MCF 10A (cell line): ENCODE data around the gene SPDYE16. TPM values are rescaled to one million over a fixed set of nuclear protein-coding genes. Genes with fewer than 3 reads are reported as not detected.
"Not testable (repeated sequence)": the region's sequence is repeated elsewhere in the genome, so short reads cannot be mapped to it uniquely, and the experiment has no call there.

Experiments used
- BruUV-seq: library from RNA; stranded (reverse); fragments of 400-500 nt; replicated peaks from 2 replicates; lab custom pipeline; 2021; lab: Mats Ljungman, UMichigan
- CTCF ChIA-PET: fragments of 300-600 bp; sonication (Branson Sonifier 250); formaldehyde crosslinking; extraction: SDS; loops from one replicate; lab custom pipeline; 2021; ENCODE audit warnings: antibody characterized with exemption, inconsistent platforms; lab: Yijun Ruan, JAX
- POLR2A ChIA-PET: fragments of 300-600, 350-650 bp; sonication (Branson Sonifier 250); formaldehyde crosslinking; extraction: SDS; loops from one replicate; lab custom pipeline; 2020; ENCODE audit warnings: antibody characterized with exemption, inconsistent platforms; lab: Yijun Ruan, JAX
- DNase-seq: peaks from one replicate; pipeline ENCODE4 v3.0.0-alpha.2; 2018; ENCODE audit not compliant: unreplicated experiment
- H3K27ac Mint-ChIP-seq: one replicate; pipeline ENCODE4 v1.8.0; 2022; ENCODE audit warnings: mild to moderate bottlenecking, low read depth, mixed read lengths; ENCODE audit not compliant: unreplicated experiment
- H3K27me3 Mint-ChIP-seq: one replicate; pipeline ENCODE4 v1.8.0; 2022; ENCODE audit warnings: mixed read lengths; ENCODE audit not compliant: insufficient read depth, unreplicated experiment
- H3K36me3 Mint-ChIP-seq: one replicate; pipeline ENCODE4 v1.8.0; 2022; ENCODE audit warnings: mild to moderate bottlenecking, moderate library complexity, mixed read lengths; ENCODE audit not compliant: insufficient read depth, unreplicated experiment
- H3K4me1 Mint-ChIP-seq: one replicate; pipeline ENCODE4 v1.8.0; 2022; ENCODE audit warnings: mixed read lengths; ENCODE audit not compliant: insufficient read depth, unreplicated experiment
- H3K4me3 Mint-ChIP-seq: one replicate; pipeline ENCODE4 v1.8.0; 2022; ENCODE audit warnings: mild to moderate bottlenecking, moderate library complexity, mixed read lengths; ENCODE audit not compliant: unreplicated experiment
- H3K9me3 Mint-ChIP-seq: one replicate; pipeline ENCODE4 v1.8.0; 2022; ENCODE audit warnings: mixed read lengths; ENCODE audit not compliant: unreplicated experiment
- intact Hi-C: fragments of 100-400 bp; cut with micrococcal nuclease; formaldehyde crosslinking; loops from 2 replicates; pipeline ENCODE4 v1.14.1; 2022
- total RNA-seq: library from RNA; stranded (reverse); gene quantifications from 2 replicates; pipeline ENCODE4 v1.2.3, GENCODE V29; 2022

The SPDYE16 gene
- total RNA-seq, 1 experiment from 2014 or later = not detected

DNA sequence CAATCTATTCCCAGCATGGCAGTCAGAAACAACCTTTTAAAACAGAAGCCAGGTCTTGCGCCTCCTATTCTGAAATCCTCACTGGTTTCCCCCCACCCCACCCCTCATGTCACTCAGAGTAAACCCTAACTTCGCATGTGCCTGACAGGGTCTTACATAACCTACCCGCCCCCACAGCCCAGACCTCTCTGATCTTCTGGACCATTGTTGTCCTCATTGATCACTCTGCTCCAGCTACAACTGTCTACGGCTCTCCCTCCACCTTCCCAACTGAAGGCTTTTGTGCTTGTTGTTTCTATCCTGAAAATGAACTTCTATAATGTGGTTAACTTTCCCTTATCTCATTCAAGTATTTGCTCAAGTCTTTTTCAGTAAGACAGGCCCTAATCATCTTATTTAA is 17.1 kb upstream of the SPDYE16 start:
- CTCF ChIA-PET, H3K27ac Mint-ChIP-seq, BruUV-seq, DNase-seq, H3K4me3 Mint-ChIP-seq, H3K27me3 Mint-ChIP-seq, POLR2A ChIA-PET, H3K9me3 Mint-ChIP-seq, intact Hi-C loops: not testable (repeated sequence)
- Mint-ChIP-seq H3K36me3 (peaks cover 28% of the 10 kb centered on the region), H3K4me1 (peaks cover 22% of the 10 kb centered on the region)

DNA sequence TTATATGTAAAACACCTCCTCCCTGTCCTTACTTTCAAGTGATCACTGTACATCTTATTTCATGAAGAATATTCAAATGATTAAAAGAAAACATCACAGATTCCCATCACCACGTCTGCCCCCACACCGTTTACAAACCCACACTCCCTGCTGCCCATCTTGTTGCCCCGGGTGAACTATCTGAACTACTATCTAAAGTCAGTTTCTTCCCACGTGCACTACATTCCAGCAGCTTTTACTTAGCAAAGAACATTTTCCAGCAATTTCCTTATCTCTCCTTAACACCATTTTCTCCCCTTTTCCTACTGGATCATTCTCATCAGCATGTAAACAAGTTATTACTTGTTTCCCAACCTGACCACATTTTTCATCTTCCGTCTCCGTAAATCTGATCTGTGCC is 16.6 kb upstream of the SPDYE16 start:
- BruUV-seq, intact Hi-C loops, POLR2A ChIA-PET, H3K9me3 Mint-ChIP-seq, CTCF ChIA-PET, DNase-seq, H3K4me3 Mint-ChIP-seq, H3K27ac Mint-ChIP-seq, H3K27me3 Mint-ChIP-seq: not testable (repeated sequence)
- peaks cover 32% of the 10 kb centered on the region for H3K36me3 Mint-ChIP-seq
- peaks cover 22% of the 10 kb centered on the region for H3K4me1 Mint-ChIP-seq

- BruUV-seq, H3K9me3 Mint-ChIP-seq, intact Hi-C loops, H3K27me3 Mint-ChIP-seq, CTCF ChIA-PET, POLR2A ChIA-PET, H3K27ac Mint-ChIP-seq, DNase-seq, H3K4me3 Mint-ChIP-seq: not testable (repeated sequence)
- Mint-ChIP-seq H3K4me1 (peaks cover 12% of the 10 kb centered on the region), H3K36me3 (peaks cover 30% of the 10 kb centered on the region)
Measured at GRCh38 chr7:76551992-76552391, 8.9 kb upstream of the SPDYE16 start.

- H3K9me3 Mint-ChIP-seq, POLR2A ChIA-PET, CTCF ChIA-PET, BruUV-seq, H3K27me3 Mint-ChIP-seq, H3K4me1 Mint-ChIP-seq, intact Hi-C loops: not testable (repeated sequence)
- DNase-seq = peak; percentile 5
- peaks cover 19% of the 10 kb centered on the region for H3K36me3 Mint-ChIP-seq
- peak overlapping the region; percentile 86 for H3K27ac Mint-ChIP-seq
- peak overlapping the region; percentile 89 for H3K4me3 Mint-ChIP-seq
Measured at GRCh38 chr7:76549855-76550248, 6.8 kb upstream of the SPDYE16 start.

DNA sequence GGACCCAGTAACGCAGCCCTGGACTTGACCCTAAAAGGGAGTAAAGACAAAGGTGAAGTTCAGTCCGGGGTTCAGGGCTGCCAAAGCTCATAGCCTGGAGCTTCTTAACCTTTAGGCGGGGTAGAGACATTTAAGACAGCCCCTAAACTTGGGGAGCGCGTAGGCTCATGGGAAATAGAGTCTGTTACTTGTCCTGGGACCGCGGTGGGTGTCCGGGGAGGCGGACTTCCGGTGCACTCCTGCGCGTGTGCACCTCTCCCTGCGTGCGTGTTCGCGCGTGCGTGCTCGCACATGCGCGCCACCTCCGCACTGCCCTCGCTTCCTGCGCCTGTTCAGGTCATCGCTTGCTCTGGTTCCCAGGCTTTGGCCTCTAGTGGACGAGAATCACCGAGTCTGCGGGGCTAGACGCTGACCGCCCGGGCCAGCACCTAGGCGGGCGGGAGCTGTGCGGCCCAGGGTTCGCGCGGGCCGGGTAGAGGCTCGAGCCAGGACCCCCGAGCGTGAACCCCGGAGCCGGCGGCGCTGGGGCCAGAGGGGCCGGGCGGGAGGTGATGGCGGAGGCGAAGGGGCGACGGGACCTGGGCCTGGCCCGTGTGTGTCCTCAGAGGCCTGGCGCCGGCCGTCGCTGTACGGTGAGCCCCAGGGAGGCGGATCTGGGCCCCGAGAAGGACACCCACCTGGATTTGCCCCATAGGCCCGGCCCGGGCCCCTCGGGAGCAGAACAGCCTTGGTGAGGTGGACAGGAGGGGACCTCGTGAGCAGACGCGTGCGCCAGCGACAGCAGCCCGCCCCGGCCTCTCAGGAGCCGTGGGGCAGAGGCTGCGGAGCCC is 6.1 kb upstream of the SPDYE16 start:
- POLR2A ChIA-PET = interaction anchor here (0.6 to 0.8 kb wide), 2 partner anchors 124 to 905 kb away, joined by 3 to 5 read pairs; partner anchors contain the start of gene ZP3
- H3K36me3 Mint-ChIP-seq = peaks cover 13% of the 10 kb centered on the region
- CTCF ChIA-PET = not testable (repeated sequence)

DNA sequence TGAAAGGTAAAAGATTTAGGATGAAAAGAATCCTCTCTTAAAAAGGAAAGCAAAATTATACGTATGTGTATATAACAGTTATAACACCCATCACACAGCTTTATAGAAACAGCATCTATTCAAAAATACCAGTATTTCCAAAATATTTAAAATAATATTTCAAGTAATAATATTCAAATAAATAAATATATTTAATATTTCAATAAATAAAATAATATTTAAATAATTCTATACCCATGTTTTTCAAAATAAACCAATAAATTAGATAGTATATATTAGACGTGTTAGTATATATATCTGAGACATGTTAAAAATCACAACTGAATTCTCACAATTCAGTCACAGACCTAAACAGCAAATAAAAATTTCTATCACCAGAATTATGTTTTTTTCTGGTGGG is 11.5 kb downstream of the SPDYE16 start:
- H3K4me3 Mint-ChIP-seq, H3K9me3 Mint-ChIP-seq, H3K27ac Mint-ChIP-seq, H3K36me3 Mint-ChIP-seq, DNase-seq, H3K27me3 Mint-ChIP-seq, POLR2A ChIA-PET, H3K4me1 Mint-ChIP-seq, BruUV-seq, CTCF ChIA-PET, intact Hi-C loops: not testable (repeated sequence)

More for the DNA sequence above, 6.1 kb upstream of the SPDYE16 start:
- BruUV-seq = TSS peak; percentile 17
- H3K9me3 Mint-ChIP-seq, H3K27me3 Mint-ChIP-seq, H3K4me1 Mint-ChIP-seq, intact Hi-C loops: not testable (repeated sequence)
- DNase-seq = peak; percentile 74
- Mint-ChIP-seq H3K4me3 (peak overlapping the region; percentile 89), H3K27ac (peak overlapping the region; percentile 86)

DNA sequence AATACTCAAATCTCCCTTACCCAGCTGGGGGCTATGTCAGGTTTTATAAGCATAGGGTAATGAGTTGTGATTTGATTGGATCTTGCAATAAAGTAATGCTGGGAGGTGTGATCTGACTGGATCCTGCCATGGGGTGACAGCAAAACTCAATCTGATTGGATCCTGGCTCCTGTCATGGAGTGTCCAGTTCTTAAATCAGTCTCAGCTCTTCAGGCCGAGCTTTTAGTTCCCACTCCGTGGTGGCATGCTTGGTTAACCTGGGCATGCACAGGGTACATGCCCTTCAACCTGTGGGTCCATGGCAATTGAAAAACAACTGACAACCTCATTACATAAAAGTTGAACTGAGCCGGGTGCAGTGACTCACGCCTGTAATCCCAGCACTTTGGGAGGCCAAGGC is 16.9 kb downstream of the SPDYE16 start:
- H3K36me3 Mint-ChIP-seq, CTCF ChIA-PET, intact Hi-C loops, H3K27ac Mint-ChIP-seq, H3K4me1 Mint-ChIP-seq, H3K9me3 Mint-ChIP-seq, BruUV-seq, DNase-seq, POLR2A ChIA-PET, H3K27me3 Mint-ChIP-seq, H3K4me3 Mint-ChIP-seq: not testable (repeated sequence)

GRCh38 chr7:76516932-76517331 is 26.2 kb downstream of the SPDYE16 start:
- BruUV-seq, POLR2A ChIA-PET, H3K36me3 Mint-ChIP-seq, H3K27ac Mint-ChIP-seq, intact Hi-C loops, H3K27me3 Mint-ChIP-seq, H3K9me3 Mint-ChIP-seq, H3K4me3 Mint-ChIP-seq, CTCF ChIA-PET, DNase-seq: not testable (repeated sequence)
- H3K4me1 Mint-ChIP-seq = peaks cover 15% of the 10 kb centered on the region
